Hematopoietic multipotent progenitor cell treated with erythropoietin and hydrocortisone succinate and interleukin-3 and kit ligand, for 17 days (in vitro differentiated cells): ENCODE data around the gene ACTRT2.

Experiments
- DNase-seq: peaks from one replicate; pipeline ENCODE4 v3.0.0-alpha.2; 2015; ENCODE audit warnings: low spot score

ACTRT2 gene

DNA sequence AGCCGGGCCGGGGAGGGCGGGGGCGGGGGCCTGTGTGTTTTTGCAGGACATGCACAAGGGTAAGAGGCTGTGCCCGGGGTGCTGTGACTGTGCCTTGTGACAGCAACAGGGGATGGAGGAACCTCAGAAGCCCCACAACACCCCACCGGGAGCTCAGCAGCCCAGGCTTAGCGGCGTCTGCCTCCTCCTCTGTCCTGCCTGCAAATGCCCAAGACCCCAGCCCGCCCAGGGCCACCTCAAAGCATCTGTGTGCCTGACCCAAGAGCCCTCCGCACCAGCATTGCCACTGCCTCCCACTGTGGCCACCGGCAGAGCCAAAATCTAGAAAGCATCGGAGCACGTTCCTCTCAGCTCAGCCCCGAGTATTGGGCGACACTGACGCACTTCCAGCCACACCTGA is 2.7 kb upstream of the ACTRT2 start:
- no peak for DNase-seq

- DNase-seq = no peak
Measured at GRCh38 chr1:3019007-3019515, 2.2 kb upstream of the ACTRT2 start.

DNA sequence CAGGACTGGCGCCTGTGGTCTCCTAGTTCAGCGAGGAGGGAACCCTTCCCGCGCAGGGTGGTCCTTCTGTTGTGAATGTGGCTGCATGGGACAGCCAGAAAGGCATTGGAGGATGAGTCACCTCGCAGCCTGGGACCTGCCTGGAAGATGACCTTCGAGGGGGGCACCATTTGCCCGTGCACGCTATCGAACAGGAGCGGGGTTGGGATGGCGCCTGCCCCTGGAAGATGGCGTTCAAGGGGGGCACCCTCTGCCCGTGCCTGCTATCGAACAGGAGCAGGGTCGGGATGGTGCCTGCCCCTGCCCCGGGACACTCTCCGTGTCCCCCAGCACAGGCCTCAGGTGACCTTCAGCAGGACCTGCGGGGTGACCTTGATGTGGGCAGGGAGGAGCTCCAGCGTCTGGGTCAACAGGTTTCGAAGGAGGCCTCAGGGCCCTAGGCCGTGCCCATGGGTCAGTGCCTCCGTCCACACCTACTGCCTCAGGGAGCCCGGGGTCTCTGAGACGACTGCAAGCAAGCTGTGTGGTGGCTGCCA is 1.7 kb upstream of the ACTRT2 start:
- DNase-seq = no peak

- DNase-seq = no peak
Measured at GRCh38 chr1:3020263-3020909, 881 bp upstream of the ACTRT2 start.

- no peak for DNase-seq
Measured at GRCh38 chr1:3021801-3022401, 634 bp downstream of the ACTRT2 start.

- DNase-seq = no peak
Measured at GRCh38 chr1:3022511-3022973, 1.3 kb downstream of the ACTRT2 start.

DNA sequence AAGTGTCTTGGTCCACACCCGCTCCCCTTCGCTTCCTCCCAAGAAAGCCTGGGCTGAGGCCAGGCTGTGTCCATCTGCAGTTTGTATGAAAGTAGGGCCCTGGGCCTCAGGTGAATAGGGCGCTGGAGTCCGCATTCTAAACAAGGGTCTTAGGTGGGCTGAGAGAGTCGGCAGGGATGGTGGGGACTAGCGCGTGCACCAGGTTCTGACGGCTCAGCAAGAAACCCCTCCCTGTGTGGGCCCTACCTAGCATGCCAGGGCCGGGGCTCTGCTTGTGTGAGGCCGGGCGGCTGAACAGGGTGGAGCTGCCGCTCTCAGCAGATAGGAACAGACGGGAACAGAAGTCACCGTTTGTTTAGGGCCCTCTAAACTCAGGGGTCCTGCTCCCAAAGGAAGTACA is 1.7 kb downstream of the ACTRT2 start:
- no peak for DNase-seq

DNA sequence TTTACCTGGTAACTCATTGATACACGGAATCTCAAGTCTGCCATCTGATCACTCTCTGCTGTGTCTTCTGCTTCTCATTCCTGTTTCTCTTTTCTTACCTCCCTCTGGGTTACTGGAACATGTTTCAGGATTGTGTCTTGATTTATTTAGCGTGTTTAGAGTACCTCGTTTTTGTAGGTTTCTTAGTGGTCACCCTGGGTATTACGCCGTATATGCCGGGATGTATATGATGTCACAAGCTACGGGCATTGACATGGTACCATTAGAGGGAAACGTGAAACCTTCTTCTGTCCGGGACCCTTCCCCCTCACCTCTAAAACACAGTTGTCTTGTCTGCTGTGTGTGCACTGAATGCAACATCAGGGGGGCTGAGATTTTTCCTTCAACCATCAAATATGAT is 2.8 kb downstream of the ACTRT2 start:
- no peak for DNase-seq

GRCh38 chr1:3024588-3024987 is 3.3 kb downstream of the ACTRT2 start:
- DNase-seq = no peak

DNA sequence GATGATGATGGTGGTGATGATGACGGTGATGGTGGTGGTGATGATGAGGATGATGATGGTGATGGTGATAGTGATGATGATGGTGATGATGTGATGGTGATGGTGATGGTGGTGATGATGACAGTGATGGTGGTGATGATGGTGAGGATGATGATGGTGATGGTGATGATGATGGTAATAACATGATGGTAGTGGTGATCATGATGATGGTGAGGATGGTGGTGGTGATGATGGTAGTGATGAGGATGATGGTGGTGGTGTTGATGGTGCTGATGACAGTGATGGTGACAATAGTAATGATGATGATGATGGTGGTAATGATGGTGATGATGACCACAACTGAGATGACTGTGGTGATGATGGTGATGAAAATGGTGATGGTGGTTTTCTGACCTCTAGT is 4.9 kb downstream of the ACTRT2 start:
- DNase-seq = no peak

DNA sequence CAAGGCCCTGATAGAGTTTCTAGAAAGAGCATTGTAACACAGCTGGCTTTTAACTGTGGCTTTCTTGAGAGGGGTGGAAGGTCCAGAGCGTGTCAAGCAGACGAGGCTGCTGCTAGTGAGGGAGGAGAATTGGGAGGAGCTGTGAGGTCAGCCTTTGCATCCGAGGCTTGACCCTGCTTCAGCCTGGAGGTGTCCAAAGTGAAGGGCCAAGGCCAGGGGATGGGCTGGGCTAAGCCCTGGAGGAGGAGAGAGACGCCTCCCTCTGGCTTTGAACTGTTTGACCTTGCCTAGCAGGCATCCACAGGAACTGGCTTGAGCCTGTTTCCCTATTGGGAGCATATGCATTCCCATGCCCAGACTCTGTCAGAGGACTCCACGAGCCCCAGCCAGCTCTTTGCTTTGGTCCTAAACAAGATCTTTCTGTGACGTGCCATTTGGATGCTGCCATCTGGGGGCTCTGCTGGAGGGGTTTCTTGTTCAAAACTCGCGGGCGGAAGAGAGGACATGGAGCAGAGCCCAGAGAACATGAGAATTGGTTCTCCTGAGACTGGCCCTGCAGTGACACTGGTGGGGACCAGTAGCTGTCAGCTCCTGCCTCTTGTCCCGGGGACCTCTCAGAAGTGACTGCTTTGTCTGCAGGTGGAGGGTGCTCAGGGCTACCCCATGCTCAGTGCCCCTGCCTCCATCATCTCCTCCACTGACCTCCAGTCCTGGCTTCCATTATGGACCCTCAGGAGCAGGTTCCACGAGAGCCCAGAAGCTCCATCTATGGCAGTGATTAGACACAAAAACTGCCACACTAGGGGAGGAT is 5.5 kb downstream of the ACTRT2 start:
- DNase-seq = no peak

DNA sequence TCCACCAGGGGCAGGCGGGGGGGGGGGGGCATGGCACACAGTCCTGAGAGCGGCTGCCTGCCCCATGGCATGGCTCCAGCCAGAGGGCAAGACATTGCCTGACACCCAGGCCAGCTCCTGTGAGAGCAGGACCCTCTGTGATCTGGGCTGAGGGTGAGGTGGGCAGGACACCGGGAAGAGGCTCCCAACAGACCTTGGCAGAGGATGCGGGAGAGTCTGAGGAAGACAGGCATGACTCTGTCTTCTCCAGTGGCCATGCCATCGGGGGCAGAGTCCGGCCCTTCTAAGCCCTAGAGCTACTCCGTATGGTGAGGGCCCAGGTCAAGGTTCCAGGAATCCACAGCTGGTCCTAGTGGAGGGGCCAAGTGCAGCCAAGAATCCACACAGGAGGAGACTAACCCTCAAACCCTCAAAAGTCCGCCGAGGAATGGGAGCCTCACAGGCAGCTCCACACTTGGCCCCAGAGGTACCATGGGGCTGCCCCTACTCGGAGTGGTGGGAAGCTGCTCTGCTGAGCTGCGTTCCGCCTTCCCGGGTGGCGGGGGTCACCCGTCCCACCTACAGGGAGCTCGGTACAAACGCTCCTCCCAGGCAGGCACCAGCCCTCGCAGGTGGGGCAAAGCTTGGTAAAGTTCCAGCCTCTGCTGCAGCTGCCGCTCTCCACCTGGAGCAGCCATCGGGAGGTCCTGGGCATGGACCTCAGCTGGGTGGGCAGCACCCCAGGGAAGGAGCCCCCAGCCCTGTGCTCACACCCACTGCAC is 6.5 kb downstream of the ACTRT2 start:
- no peak for DNase-seq

GRCh38 chr1:3028531-3029282 is 7.4 kb downstream of the ACTRT2 start:
- no peak for DNase-seq

- DNase-seq = no peak
Measured at GRCh38 chr1:3029481-3029961, 8.3 kb downstream of the ACTRT2 start.

- DNase-seq = no peak
Measured at GRCh38 chr1:3029991-3030662, 8.9 kb downstream of the ACTRT2 start.

GRCh38 chr1:3030663-3031381 is 9.6 kb downstream of the ACTRT2 start:
- DNase-seq = no peak

- DNase-seq = no peak
Measured at GRCh38 chr1:3031401-3032221, 10.3 kb downstream of the ACTRT2 start.

GRCh38 chr1:3032371-3033039 is 11.2 kb downstream of the ACTRT2 start:
- no peak for DNase-seq
